Measurements from ENCODE around the gene ACER1.
A peak's percentile ranks its signal among the peaks of the same experiment; 100 is the strongest.

Gene ACER1

GRCh38 chr19:6279931-6280591 is 53.4 kb downstream of the ACER1 start, which contains the start of gene MLLT1:
Gene MLLT1, minus strand, starts transcription at chr19:6279975. Its CDS starts 191 bp downstream, at chr19:6279784.
- H3K9ac ChIP-seq (ENCODE audit: low read length): peak within 1 kb of the TSS; percentile 71
- no peaks in the 10 kb centered on the region for H3K9me3 ChIP-seq (ENCODE audit: low read length)
- peak within 1 kb of the TSS; percentile 61 for H3K27ac ChIP-seq (ENCODE audit: low read depth, low read length)
- H3K36me3 ChIP-seq (ENCODE audit: insufficient read depth, low read length): no peaks in the 10 kb centered on the region
- H3K4me3 ChIP-seq (ENCODE audit: low read depth in 1 of 2, low read length in 2 of 2): peak within 1 kb of the TSS; percentile 47 to 77
- H3K27me3 ChIP-seq (ENCODE audit: control insufficient read depth in 1 of 2, insufficient read depth in 2 of 2, low read length in 2 of 2): no peaks in the 10 kb centered on the region
- peaks cover 38% of the 10 kb centered on the region for H3K4me1 ChIP-seq (ENCODE audit: insufficient read depth, low read length)

- H3K4me3 ChIP-seq (ENCODE audit: low read depth in 1 of 2, low read length in 2 of 2): peak overlapping the region in 1 of 2 donors; percentile 47
- peak overlapping the region; percentile 61 for H3K27ac ChIP-seq (ENCODE audit: low read depth, low read length)
- H3K27me3 ChIP-seq (ENCODE audit: control insufficient read depth in 1 of 2, insufficient read depth in 2 of 2, low read length in 2 of 2): no peaks in the 10 kb centered on the region
- H3K9ac ChIP-seq (ENCODE audit: low read length): peak overlapping the region; percentile 71
- H3K36me3 ChIP-seq (ENCODE audit: insufficient read depth, low read length): no peaks in the 10 kb centered on the region
- peaks cover 43% of the 10 kb centered on the region for H3K4me1 ChIP-seq (ENCODE audit: insufficient read depth, low read length)
- no peaks in the 10 kb centered on the region for H3K9me3 ChIP-seq (ENCODE audit: low read length)
Observed at GRCh38 chr19:6279620-6279930, 53.8 kb downstream of the ACER1 start.

GRCh38 chr19:6278740-6279619 is 54.4 kb downstream of the ACER1 start:
- Histone ChIP-seq H3K4me3 (ENCODE audit: low read depth in 1 of 2, low read length in 2 of 2) (peak overlapping the region; percentile 47 to 77), H3K4me1 (ENCODE audit: insufficient read depth, low read length) (peaks cover 49% of the 10 kb centered on the region)

GRCh38 chr19:6278051-6278450 is 55.4 kb downstream of the ACER1 start:
- no peak overlapping the region for H3K27ac ChIP-seq (ENCODE audit: low read depth, low read length)
- H3K9me3 ChIP-seq (ENCODE audit: low read length): no peaks in the 10 kb centered on the region
- H3K27me3 ChIP-seq (ENCODE audit: control insufficient read depth in 1 of 2, insufficient read depth in 2 of 2, low read length in 2 of 2): no peaks in the 10 kb centered on the region
- peak overlapping the region; percentile 71 for H3K9ac ChIP-seq (ENCODE audit: low read length)
- peak overlapping the region in 1 of 2 donors; percentile 77 for H3K4me3 ChIP-seq (ENCODE audit: low read depth in 1 of 2, low read length in 2 of 2)
- no peaks in the 10 kb centered on the region for H3K36me3 ChIP-seq (ENCODE audit: insufficient read depth, low read length)
- H3K4me1 ChIP-seq (ENCODE audit: insufficient read depth, low read length): peaks cover 57% of the 10 kb centered on the region

More at GRCh38 chr19:6278740-6279619, 54.4 kb downstream of the ACER1 start:
- Histone ChIP-seq H3K9ac (ENCODE audit: low read length) (peak overlapping the region; percentile 71), H3K36me3 (ENCODE audit: insufficient read depth, low read length) (no peaks in the 10 kb centered on the region), H3K27ac (ENCODE audit: low read depth, low read length) (peak overlapping the region; percentile 61), H3K27me3 (ENCODE audit: control insufficient read depth in 1 of 2, insufficient read depth in 2 of 2, low read length in 2 of 2) (no peaks in the 10 kb centered on the region), H3K9me3 (ENCODE audit: low read length) (no peaks in the 10 kb centered on the region)

GRCh38 chr19:6276447-6276846 is 57.0 kb downstream of the ACER1 start:
- Histone ChIP-seq H3K27ac (ENCODE audit: low read depth, low read length) (peak overlapping the region; percentile 67), H3K9me3 (ENCODE audit: low read length) (no peaks in the 10 kb centered on the region), H3K36me3 (ENCODE audit: insufficient read depth, low read length) (no peaks in the 10 kb centered on the region), H3K9ac (ENCODE audit: low read length) (peak overlapping the region; percentile 7), H3K4me3 (ENCODE audit: low read depth in 1 of 2, low read length in 2 of 2) (peak overlapping the region in 1 of 2 donors; percentile 0), H3K4me1 (ENCODE audit: insufficient read depth, low read length) (peaks cover 71% of the 10 kb centered on the region), H3K27me3 (ENCODE audit: control insufficient read depth in 1 of 2, insufficient read depth in 2 of 2, low read length in 2 of 2) (no peaks in the 10 kb centered on the region)

- H3K9ac ChIP-seq (ENCODE audit: low read length): no peak overlapping the region
- H3K27ac ChIP-seq (ENCODE audit: low read depth, low read length): peak overlapping the region; percentile 92
Observed at GRCh38 chr19:6275170-6275744, 58.2 kb downstream of the ACER1 start.

GRCh38 chr19:6274756-6275155 is 58.7 kb downstream of the ACER1 start:
- Histone ChIP-seq H3K27me3 (ENCODE audit: control insufficient read depth in 1 of 2, insufficient read depth in 2 of 2, low read length in 2 of 2) (no peaks in the 10 kb centered on the region), H3K9me3 (ENCODE audit: low read length) (no peaks in the 10 kb centered on the region), H3K9ac (ENCODE audit: low read length) (no peak overlapping the region), H3K27ac (ENCODE audit: low read depth, low read length) (peak overlapping the region; percentile 92), H3K36me3 (ENCODE audit: insufficient read depth, low read length) (peaks cover 9% of the 10 kb centered on the region), H3K4me3 (ENCODE audit: low read depth in 1 of 2, low read length in 2 of 2) (no peak overlapping the region), H3K4me1 (ENCODE audit: insufficient read depth, low read length) (peaks cover 85% of the 10 kb centered on the region)

More at GRCh38 chr19:6275170-6275744, 58.2 kb downstream of the ACER1 start:
- H3K9me3 ChIP-seq (ENCODE audit: low read length): no peaks in the 10 kb centered on the region
- H3K4me3 ChIP-seq (ENCODE audit: low read depth in 1 of 2, low read length in 2 of 2): no peak overlapping the region
- H3K36me3 ChIP-seq (ENCODE audit: insufficient read depth, low read length): peaks cover 4% of the 10 kb centered on the region
- H3K4me1 ChIP-seq (ENCODE audit: insufficient read depth, low read length): peaks cover 83% of the 10 kb centered on the region
- no peaks in the 10 kb centered on the region for H3K27me3 ChIP-seq (ENCODE audit: control insufficient read depth in 1 of 2, insufficient read depth in 2 of 2, low read length in 2 of 2)

- H3K4me1 ChIP-seq (ENCODE audit: insufficient read depth, low read length): peaks cover 84% of the 10 kb centered on the region
- H3K27ac ChIP-seq (ENCODE audit: low read depth, low read length): peak overlapping the region; percentile 92
- H3K27me3 ChIP-seq (ENCODE audit: control insufficient read depth in 1 of 2, insufficient read depth in 2 of 2, low read length in 2 of 2): no peaks in the 10 kb centered on the region
- H3K4me3 ChIP-seq (ENCODE audit: low read depth in 1 of 2, low read length in 2 of 2): peak overlapping the region; percentile 11 to 41
- H3K9me3 ChIP-seq (ENCODE audit: low read length): no peaks in the 10 kb centered on the region
- peaks cover 17% of the 10 kb centered on the region for H3K36me3 ChIP-seq (ENCODE audit: insufficient read depth, low read length)
- peak overlapping the region; percentile 38 for H3K9ac ChIP-seq (ENCODE audit: low read length)
Observed at GRCh38 chr19:6273701-6274601, 59.5 kb downstream of the ACER1 start.

- peak overlapping the region; percentile 38 for H3K9ac ChIP-seq (ENCODE audit: low read length)
Observed at GRCh38 chr19:6272913-6273600, 60.4 kb downstream of the ACER1 start.

GRCh38 chr19:6272411-6272791 is 61.0 kb downstream of the ACER1 start:
- Histone ChIP-seq H3K9ac (ENCODE audit: low read length) (peak overlapping the region; percentile 19), H3K27ac (ENCODE audit: low read depth, low read length) (peak overlapping the region; percentile 92), H3K36me3 (ENCODE audit: insufficient read depth, low read length) (peaks cover 30% of the 10 kb centered on the region), H3K4me3 (ENCODE audit: low read depth in 1 of 2, low read length in 2 of 2) (peak overlapping the region in 1 of 2 donors; percentile 41), H3K4me1 (ENCODE audit: insufficient read depth, low read length) (peaks cover 73% of the 10 kb centered on the region), H3K27me3 (ENCODE audit: control insufficient read depth in 1 of 2, insufficient read depth in 2 of 2, low read length in 2 of 2) (no peaks in the 10 kb centered on the region), H3K9me3 (ENCODE audit: low read length) (no peaks in the 10 kb centered on the region)

More at GRCh38 chr19:6272913-6273600, 60.4 kb downstream of the ACER1 start:
- H3K27ac ChIP-seq (ENCODE audit: low read depth, low read length): peak overlapping the region; percentile 92
- H3K9me3 ChIP-seq (ENCODE audit: low read length): no peaks in the 10 kb centered on the region
- no peaks in the 10 kb centered on the region for H3K27me3 ChIP-seq (ENCODE audit: control insufficient read depth in 1 of 2, insufficient read depth in 2 of 2, low read length in 2 of 2)
- H3K4me1 ChIP-seq (ENCODE audit: insufficient read depth, low read length): peaks cover 78% of the 10 kb centered on the region
- peaks cover 24% of the 10 kb centered on the region for H3K36me3 ChIP-seq (ENCODE audit: insufficient read depth, low read length)
- H3K4me3 ChIP-seq (ENCODE audit: low read depth in 1 of 2, low read length in 2 of 2): peak overlapping the region in 1 of 2 donors; percentile 41
